ENCODE data around the gene DNA2.
"Not testable (repeated sequence)": the region's sequence is repeated elsewhere in the genome, so short reads cannot be mapped to it uniquely, and the experiment has no call there.

The DNA2 gene

GRCh38 chr10:68471586-68472408 is at the start of gene DNA2:
TSS of gene DNA2 (minus strand) at chr10:68471973. CDS start at chr10:68471864, 109 bp downstream.
- FAIRE-seq = no peak

GRCh38 chr10:68518609-68519008 is 46.8 kb upstream of the DNA2 start:
- FAIRE-seq = not testable (repeated sequence)

GRCh38 chr10:68517188-68517587 is 45.4 kb upstream of the DNA2 start:
- FAIRE-seq = no peak

- FAIRE-seq = no peak
Measured at GRCh38 chr10:68516766-68517165, 45.0 kb upstream of the DNA2 start.

- not testable (repeated sequence) for FAIRE-seq
Measured at GRCh38 chr10:68516216-68516615, 44.4 kb upstream of the DNA2 start.

GRCh38 chr10:68508090-68508489 is 36.3 kb upstream of the DNA2 start:
- FAIRE-seq = no peak

GRCh38 chr10:68506411-68506810 is 34.6 kb upstream of the DNA2 start:
- FAIRE-seq = no peak

GRCh38 chr10:68502846-68503245 is 31.1 kb upstream of the DNA2 start:
- FAIRE-seq = no peak

- no peak for FAIRE-seq
Measured at GRCh38 chr10:68501691-68502090, 29.9 kb upstream of the DNA2 start.

- no peak for FAIRE-seq
Measured at GRCh38 chr10:68499544-68499943, 27.8 kb upstream of the DNA2 start.

GRCh38 chr10:68496072-68496471 is 24.3 kb upstream of the DNA2 start:
- FAIRE-seq = no peak

- no peak for FAIRE-seq
Measured at GRCh38 chr10:68492118-68492517, 20.3 kb upstream of the DNA2 start.

- FAIRE-seq = no peak
Measured at GRCh38 chr10:68489919-68490318, 18.1 kb upstream of the DNA2 start.

- no peak for FAIRE-seq
Measured at GRCh38 chr10:68474021-68474420, 2.2 kb upstream of the DNA2 start.

GRCh38 chr10:68471063-68471585 is 649 bp downstream of the DNA2 start:
- FAIRE-seq = no peak

GRCh38 chr10:68470300-68470699 is 1.5 kb downstream of the DNA2 start:
- no peak for FAIRE-seq

- no peak for FAIRE-seq
Measured at GRCh38 chr10:68469838-68470237, 1.9 kb downstream of the DNA2 start.

GRCh38 chr10:68464729-68465128 is 7.0 kb downstream of the DNA2 start:
- not testable (repeated sequence) for FAIRE-seq

- no peak for FAIRE-seq
Measured at GRCh38 chr10:68463365-68464093, 8.2 kb downstream of the DNA2 start.

- no peak for FAIRE-seq
Measured at GRCh38 chr10:68462536-68462935, 9.2 kb downstream of the DNA2 start.

GRCh38 chr10:68461032-68461431 is 10.7 kb downstream of the DNA2 start:
- no peak for FAIRE-seq

GRCh38 chr10:68449698-68450097 is 22.1 kb downstream of the DNA2 start:
- FAIRE-seq = not testable (repeated sequence)

- FAIRE-seq = no peak
Measured at GRCh38 chr10:68446179-68446578, 25.6 kb downstream of the DNA2 start.

- no peak for FAIRE-seq
Measured at GRCh38 chr10:68442971-68443370, 28.8 kb downstream of the DNA2 start.
